T-helper 17 cell (primary cell): ENCODE data around the gene SERPINB13. TPM values are rescaled to one million over a fixed set of nuclear protein-coding genes. Genes with fewer than 3 reads are reported as not detected.
"Not testable (repeated sequence)": the region's sequence is repeated elsewhere in the genome, so short reads cannot be mapped to it uniquely, and the experiment has no call there.

ENCODE experiments used
- ATAC-seq: fragments of 150-1000 bp; cut with Tn5 transposase; 2 replicates; pipeline ENCODE4 v1.10.0; 2021; ENCODE audit warnings: mild to moderate bottlenecking, moderate library complexity
- DNase-seq, 3 donors: peaks; one replicate each; pipeline versions ENCODE4 v3.0.0 to v3.0.0-alpha.2; 2020 to 2021
- H3K9me3 ChIP-seq: one replicate; pipeline ENCODE4 v1.7.0; 2013; ENCODE audit warnings: low read length, mild to moderate bottlenecking; ENCODE audit not compliant: control insufficient read depth, poor library complexity, severe bottlenecking
- H3K27ac Mint-ChIP-seq: one replicate; pipeline ENCODE4 v1.8.0; 2022; ENCODE audit warnings: mild to moderate bottlenecking, moderate library complexity, mixed read lengths
- H3K27me3 Mint-ChIP-seq: one replicate; pipeline ENCODE4 v1.8.0; 2022; ENCODE audit warnings: mixed read lengths
- H3K36me3 Mint-ChIP-seq: one replicate; pipeline ENCODE4 v1.8.0; 2022; ENCODE audit warnings: low read depth, mixed read lengths
- H3K4me1 Mint-ChIP-seq: one replicate; pipeline ENCODE4 v1.8.0; 2022; ENCODE audit warnings: mild to moderate bottlenecking, mixed read lengths
- H3K4me3 Mint-ChIP-seq: one replicate; pipeline ENCODE4 v1.8.0; 2022; ENCODE audit warnings: mild to moderate bottlenecking, moderate library complexity, mixed read lengths
- total RNA-seq, 4 donors: library from RNA in 2 of 4; stranded (reverse) in 2 of 4; gene quantifications; one replicate each; pipeline ENCODE4 v1.2.3 and lab custom pipeline; 2022 to 2026

SERPINB13 gene
- total RNA-seq, 2 donors from 2014 or later = not detected

DNA sequence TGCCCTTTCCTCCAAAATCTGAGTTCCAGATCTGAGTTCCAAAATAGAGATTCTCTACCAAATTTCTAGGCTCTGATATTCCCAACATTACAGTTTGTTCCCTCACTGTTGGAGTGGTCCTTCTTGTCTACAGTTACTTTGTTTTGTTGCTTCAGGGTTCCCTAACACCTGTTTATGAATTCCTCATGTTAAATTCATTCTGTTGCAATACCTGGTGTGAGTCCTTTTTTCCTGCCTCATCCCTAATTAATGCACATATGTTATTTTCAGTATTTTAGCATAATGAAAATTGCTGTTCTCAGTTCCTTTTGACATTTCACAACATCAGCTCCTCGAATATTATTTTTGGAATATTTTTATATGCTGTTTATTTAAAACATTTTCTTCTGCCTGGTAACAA, 16.2 kb downstream of the SERPINB13 start:
- no peak for ATAC-seq
- H3K4me1 Mint-ChIP-seq = no peaks in the 10 kb centered on the region
- peaks cover 4% of the 10 kb centered on the region for H3K27me3 Mint-ChIP-seq
- no peaks in the 10 kb centered on the region for H3K36me3 Mint-ChIP-seq
- no peaks in the 10 kb centered on the region for H3K9me3 ChIP-seq
- no peak for DNase-seq
- no peak overlapping the region for H3K4me3 Mint-ChIP-seq
- H3K27ac Mint-ChIP-seq = no peak overlapping the region

- no peak overlapping the region for H3K4me3 Mint-ChIP-seq
- no peak overlapping the region for H3K27ac Mint-ChIP-seq
- H3K9me3 ChIP-seq = no peaks in the 10 kb centered on the region
- no peaks in the 10 kb centered on the region for H3K4me1 Mint-ChIP-seq
- ATAC-seq (no peak), DNase-seq (no peak)
- H3K36me3 Mint-ChIP-seq = no peaks in the 10 kb centered on the region
- peaks cover 4% of the 10 kb centered on the region for H3K27me3 Mint-ChIP-seq
Observed at GRCh38 chr18:63603772-63604171, 16.6 kb downstream of the SERPINB13 start.

GRCh38 chr18:63604791-63605567, 17.8 kb downstream of the SERPINB13 start:
- ATAC-seq = no peak
- H3K36me3 Mint-ChIP-seq = no peaks in the 10 kb centered on the region
- H3K27me3 Mint-ChIP-seq = peaks cover 11% of the 10 kb centered on the region
- H3K27ac Mint-ChIP-seq = no peak overlapping the region
- DNase-seq = no peak
- H3K4me1 Mint-ChIP-seq = no peaks in the 10 kb centered on the region
- H3K9me3 ChIP-seq = no peaks in the 10 kb centered on the region
- no peak overlapping the region for H3K4me3 Mint-ChIP-seq

DNA sequence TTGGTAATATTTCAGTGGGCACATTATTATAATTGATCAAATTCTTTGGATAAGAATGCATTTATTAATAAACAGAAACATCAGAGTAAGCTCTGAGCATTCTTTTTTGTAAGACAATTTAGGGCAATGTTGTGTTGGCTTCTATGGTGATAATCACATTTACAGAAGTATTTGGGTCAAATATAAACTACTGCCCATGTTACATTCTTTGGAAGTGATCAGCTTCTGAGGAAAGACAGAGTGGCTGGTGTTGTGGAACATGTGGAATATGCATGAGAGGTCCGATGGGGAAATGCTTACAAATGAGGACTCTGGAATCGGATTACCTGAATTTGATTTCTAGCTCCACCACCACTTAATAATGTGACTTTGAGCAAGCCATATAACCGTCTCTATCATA, 19.4 kb downstream of the SERPINB13 start:
- ATAC-seq (no peak), DNase-seq (no peak)
- Mint-ChIP-seq H3K4me1 (no peaks in the 10 kb centered on the region), H3K27ac (no peak overlapping the region), H3K4me3 (no peak overlapping the region), H3K27me3 (peaks cover 24% of the 10 kb centered on the region), H3K36me3 (no peaks in the 10 kb centered on the region)
- no peaks in the 10 kb centered on the region for H3K9me3 ChIP-seq

GRCh38 chr18:63613420-63613819, 26.3 kb downstream of the SERPINB13 start:
- no peak for DNase-seq
- H3K4me1 Mint-ChIP-seq = no peaks in the 10 kb centered on the region
- no peak overlapping the region for H3K4me3 Mint-ChIP-seq
- H3K27ac Mint-ChIP-seq = no peak overlapping the region
- H3K9me3 ChIP-seq = no peaks in the 10 kb centered on the region
- no peaks in the 10 kb centered on the region for H3K36me3 Mint-ChIP-seq
- peaks cover 30% of the 10 kb centered on the region for H3K27me3 Mint-ChIP-seq
- ATAC-seq = no peak

DNA sequence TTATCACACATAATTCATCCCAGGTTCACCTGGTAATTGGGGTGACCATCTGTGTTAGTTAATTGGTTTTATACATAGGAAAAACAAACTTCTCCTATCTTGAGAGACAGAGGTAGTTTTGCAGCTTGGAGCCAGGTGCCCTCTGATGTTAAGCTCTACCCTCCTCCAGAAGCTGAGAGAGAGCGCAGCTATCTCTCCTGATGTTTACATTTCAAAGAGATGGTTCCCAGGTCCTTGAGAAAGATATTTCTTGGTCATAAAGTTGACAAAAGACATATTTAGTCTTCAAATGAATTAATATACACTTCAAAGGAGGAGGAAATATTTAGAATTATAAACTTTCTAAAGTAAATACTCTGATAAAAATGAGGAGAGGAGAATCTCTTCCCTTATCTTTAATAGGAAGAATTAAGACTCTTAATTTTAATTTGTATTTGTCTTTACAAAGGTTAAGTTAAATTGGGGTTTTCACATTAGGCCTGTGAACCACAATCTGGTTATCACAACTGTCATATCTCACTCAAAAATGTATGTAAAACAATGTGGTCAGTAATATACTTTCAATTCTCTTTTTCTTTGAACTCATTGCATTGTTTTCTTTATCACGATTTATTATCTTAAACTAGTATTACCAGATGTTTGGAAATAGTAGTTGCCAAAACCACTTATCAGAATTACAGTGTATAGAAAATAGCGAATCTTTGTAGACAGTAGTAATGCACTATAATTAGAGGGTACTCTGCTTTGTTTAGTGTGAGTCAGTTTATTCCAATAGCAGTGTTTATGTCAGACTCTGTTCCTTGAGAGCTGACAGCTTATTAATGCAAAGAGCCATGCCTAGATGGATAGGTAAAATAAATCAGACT, 30.1 kb downstream of the SERPINB13 start:
- Mint-ChIP-seq H3K36me3 (no peaks in the 10 kb centered on the region), H3K4me1 (no peaks in the 10 kb centered on the region), H3K27ac (no peak overlapping the region), H3K27me3 (peaks cover 10% of the 10 kb centered on the region), H3K4me3 (no peak overlapping the region)
- H3K9me3 ChIP-seq = no peaks in the 10 kb centered on the region
- ATAC-seq (no peak), DNase-seq (no peak)

GRCh38 chr18:63617915-63618234, 30.7 kb downstream of the SERPINB13 start:
- no peak overlapping the region for H3K27ac Mint-ChIP-seq
- ATAC-seq (no peak), DNase-seq (no peak)
- H3K4me3 Mint-ChIP-seq = no peak overlapping the region
- peaks cover 10% of the 10 kb centered on the region for H3K27me3 Mint-ChIP-seq
- no peaks in the 10 kb centered on the region for H3K9me3 ChIP-seq
- no peaks in the 10 kb centered on the region for H3K36me3 Mint-ChIP-seq
- no peaks in the 10 kb centered on the region for H3K4me1 Mint-ChIP-seq

DNA sequence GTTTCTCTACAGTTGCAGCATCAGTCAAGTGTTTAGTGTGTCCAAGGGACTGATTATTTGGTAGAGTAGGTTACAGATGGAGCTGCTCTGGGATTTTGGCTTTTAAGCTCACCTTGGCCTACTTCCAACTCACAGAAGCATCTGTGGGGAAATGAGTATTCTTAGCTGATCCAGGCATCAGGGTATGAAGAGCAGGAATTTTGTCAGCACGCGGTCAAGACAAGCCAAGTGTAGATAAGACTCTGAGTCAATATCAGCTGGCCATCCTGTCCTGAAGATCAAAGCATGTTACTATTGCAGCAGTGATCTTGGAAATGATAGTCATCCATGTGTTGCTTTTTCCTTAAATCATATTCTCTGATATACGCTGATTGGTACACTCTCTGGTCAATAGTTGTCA, 32.5 kb downstream of the SERPINB13 start:
- Mint-ChIP-seq H3K27me3 (no peaks in the 10 kb centered on the region), H3K4me1 (no peaks in the 10 kb centered on the region), H3K27ac (no peak overlapping the region), H3K4me3 (no peak overlapping the region), H3K36me3 (no peaks in the 10 kb centered on the region)
- H3K9me3 ChIP-seq = no peaks in the 10 kb centered on the region
- ATAC-seq = no peak
- DNase-seq = no peak

- H3K36me3 Mint-ChIP-seq = peaks cover 2% of the 10 kb centered on the region
- H3K27ac Mint-ChIP-seq = no peak overlapping the region
- peaks cover 3% of the 10 kb centered on the region for H3K9me3 ChIP-seq
- H3K27me3 Mint-ChIP-seq = no peaks in the 10 kb centered on the region
- H3K4me1 Mint-ChIP-seq = no peaks in the 10 kb centered on the region
- DNase-seq = no peak
- no peak for ATAC-seq
- H3K4me3 Mint-ChIP-seq = no peak overlapping the region
Observed at GRCh38 chr18:63624863-63625262, 37.7 kb downstream of the SERPINB13 start.

- no peaks in the 10 kb centered on the region for H3K27me3 Mint-ChIP-seq
- H3K4me3 Mint-ChIP-seq = no peak overlapping the region
- DNase-seq (no peak), ATAC-seq (no peak)
- peaks cover 2% of the 10 kb centered on the region for H3K36me3 Mint-ChIP-seq
- no peaks in the 10 kb centered on the region for H3K4me1 Mint-ChIP-seq
- peaks cover 3% of the 10 kb centered on the region for H3K9me3 ChIP-seq
- no peak overlapping the region for H3K27ac Mint-ChIP-seq
Observed at GRCh38 chr18:63626431-63626830, 39.3 kb downstream of the SERPINB13 start.

- no peaks in the 10 kb centered on the region for H3K4me1 Mint-ChIP-seq
- no peak overlapping the region for H3K4me3 Mint-ChIP-seq
- H3K36me3 Mint-ChIP-seq = peaks cover 2% of the 10 kb centered on the region
- H3K9me3 ChIP-seq = peaks cover 3% of the 10 kb centered on the region
- no peak overlapping the region for H3K27ac Mint-ChIP-seq
- DNase-seq (no peak), ATAC-seq (no peak)
- H3K27me3 Mint-ChIP-seq = no peaks in the 10 kb centered on the region
Observed at GRCh38 chr18:63627819-63628218, 40.7 kb downstream of the SERPINB13 start.

DNA sequence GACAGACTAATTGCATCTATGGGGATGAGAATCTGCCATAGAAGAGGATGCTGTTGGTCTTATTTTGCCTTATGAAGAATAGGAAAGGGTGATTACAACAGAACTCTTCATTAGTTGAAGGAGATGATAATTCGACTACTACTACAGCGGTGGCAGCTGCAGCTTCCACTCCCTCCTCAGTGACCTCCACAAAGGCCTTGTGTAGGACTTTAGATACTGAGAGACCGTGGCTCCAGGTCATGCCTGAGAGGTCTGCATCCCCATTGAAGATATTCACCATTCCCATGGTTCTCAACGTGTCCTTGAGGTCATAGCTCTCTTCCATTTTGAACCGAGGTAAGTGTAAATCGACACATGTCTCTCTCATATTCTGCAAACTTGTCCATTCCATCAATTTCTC, 50.6 kb downstream of the SERPINB13 start:
- DNase-seq = no peak
- no peaks in the 10 kb centered on the region for H3K9me3 ChIP-seq
- no peaks in the 10 kb centered on the region for H3K4me1 Mint-ChIP-seq
- ATAC-seq = no peak
- no peak overlapping the region for H3K27ac Mint-ChIP-seq
- H3K27me3 Mint-ChIP-seq = no peaks in the 10 kb centered on the region
- H3K36me3 Mint-ChIP-seq = no peaks in the 10 kb centered on the region
- H3K4me3 Mint-ChIP-seq = no peak overlapping the region

DNA sequence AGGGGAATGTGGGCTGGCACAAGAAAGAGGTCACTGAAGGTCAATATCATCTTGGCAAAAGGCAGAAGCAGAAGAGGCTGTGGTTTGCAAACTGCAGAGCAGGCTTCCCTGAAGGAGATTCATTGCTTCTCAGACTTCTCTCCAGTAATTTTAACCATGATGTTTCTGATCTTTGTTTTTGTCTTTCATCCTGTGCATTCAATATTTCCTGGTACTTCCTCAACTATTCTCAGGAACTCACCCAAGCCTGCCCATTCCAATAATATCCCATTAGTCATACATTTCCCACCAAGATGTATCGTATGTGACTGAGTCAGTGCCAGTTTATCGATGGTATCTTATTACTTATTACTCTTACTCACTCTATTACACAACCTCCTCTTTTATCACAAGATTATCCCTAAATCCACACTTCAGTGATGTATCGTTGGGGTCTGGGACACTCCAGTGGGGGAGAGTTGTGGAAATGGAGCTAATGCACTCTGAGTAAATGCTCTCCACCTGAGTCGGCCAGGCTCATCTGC, 54.1 kb downstream of the SERPINB13 start:
- ATAC-seq, H3K36me3 Mint-ChIP-seq, DNase-seq, H3K9me3 ChIP-seq, H3K4me3 Mint-ChIP-seq, H3K27me3 Mint-ChIP-seq, H3K27ac Mint-ChIP-seq, H3K4me1 Mint-ChIP-seq: not testable (repeated sequence)
